NT2/D1 (cell line): ENCODE measurements around the gene SNRPA.
"Not testable (repeated sequence)": the region's sequence is repeated elsewhere in the genome, so short reads cannot be mapped to it uniquely, and the experiment has no call there.

ENCODE experiments used
- DNase-seq: peaks from one replicate; pipeline ENCODE4 v3.0.0-alpha.2; 2011; ENCODE audit warnings: low read depth, low spot score
- H3K27me3 ChIP-seq: 2 replicates; pipeline ENCODE4 v1.6.0; 2011; ENCODE audit warnings: mild to moderate bottlenecking; ENCODE audit not compliant: insufficient read length, insufficient read depth
- H3K36me3 ChIP-seq: 2 replicates; pipeline ENCODE4 v1.6.1; 2011; ENCODE audit warnings: mild to moderate bottlenecking, low read length, mixed read lengths; ENCODE audit not compliant: insufficient read depth, insufficient read length
- H3K4me1 ChIP-seq: 2 replicates; pipeline ENCODE4 v1.5.1; 2011; ENCODE audit not compliant: insufficient read depth, insufficient read length
- H3K4me3 ChIP-seq: 2 replicates; pipeline ENCODE4 v1.5.1; 2011; ENCODE audit warnings: low read depth; ENCODE audit not compliant: insufficient read length
- H3K9ac ChIP-seq: 2 replicates; pipeline ENCODE4 v1.6.0; 2011; ENCODE audit warnings: low read depth; ENCODE audit not compliant: insufficient read length
- H3K9me3 ChIP-seq: 2 replicates; pipeline ENCODE4 v1.5.1; 2011; ENCODE audit warnings: mild to moderate bottlenecking, low read length; ENCODE audit not compliant: insufficient read depth
- SUZ12 ChIP-seq: IDR thresholded peaks from 2 replicates; pipeline ENCODE4 v1.6.1; 2011; ENCODE audit not compliant: insufficient read length, insufficient read depth; ENCODE audit errors: extremely low read depth
- YY1 ChIP-seq: IDR thresholded peaks from 2 replicates; pipeline ENCODE4 v1.6.1; 2011; ENCODE audit not compliant: insufficient read length, insufficient read depth
- ZNF274 ChIP-seq: IDR thresholded peaks from 2 replicates; pipeline ENCODE4 v1.6.1; 2011; ENCODE audit warnings: mild to moderate bottlenecking, low read depth, low read length

SNRPA gene

GRCh38 chr19:40759352-40759751, 8.3 kb downstream of the SNRPA start:
- peaks cover 12% of the 10 kb centered on the region for H3K4me1 ChIP-seq
- no peak for TF ChIP-seq YY1
- TF ChIP-seq SUZ12 = no peak
- no peak for TF ChIP-seq ZNF274
- no peak overlapping the region for H3K9ac ChIP-seq
- no peak overlapping the region for H3K4me3 ChIP-seq
- DNase-seq = no peak
- H3K27me3 ChIP-seq = no peaks in the 10 kb centered on the region
- peaks cover 91% of the 10 kb centered on the region for H3K36me3 ChIP-seq
- H3K9me3 ChIP-seq = no peaks in the 10 kb centered on the region

GRCh38 chr19:40762754-40763470, 11.9 kb downstream of the SNRPA start:
- no peaks in the 10 kb centered on the region for H3K4me1 ChIP-seq
- TF ChIP-seq SUZ12 (no peak), YY1 (no peak), ZNF274 (no peak)
- H3K36me3 ChIP-seq = peaks cover 82% of the 10 kb centered on the region
- no peak for DNase-seq
- H3K27me3 ChIP-seq = no peaks in the 10 kb centered on the region
- H3K4me3 ChIP-seq = no peak overlapping the region
- H3K9me3 ChIP-seq = no peaks in the 10 kb centered on the region
- no peak overlapping the region for H3K9ac ChIP-seq

GRCh38 chr19:40763526-40763925, 12.5 kb downstream of the SNRPA start:
- DNase-seq = no peak
- H3K4me3 ChIP-seq = no peak overlapping the region
- TF ChIP-seq ZNF274 (no peak), SUZ12 (no peak), YY1 (no peak)
- H3K27me3 ChIP-seq = no peaks in the 10 kb centered on the region
- peaks cover 77% of the 10 kb centered on the region for H3K36me3 ChIP-seq
- H3K9me3 ChIP-seq = no peaks in the 10 kb centered on the region
- H3K4me1 ChIP-seq = no peaks in the 10 kb centered on the region
- H3K9ac ChIP-seq = no peak overlapping the region

DNA sequence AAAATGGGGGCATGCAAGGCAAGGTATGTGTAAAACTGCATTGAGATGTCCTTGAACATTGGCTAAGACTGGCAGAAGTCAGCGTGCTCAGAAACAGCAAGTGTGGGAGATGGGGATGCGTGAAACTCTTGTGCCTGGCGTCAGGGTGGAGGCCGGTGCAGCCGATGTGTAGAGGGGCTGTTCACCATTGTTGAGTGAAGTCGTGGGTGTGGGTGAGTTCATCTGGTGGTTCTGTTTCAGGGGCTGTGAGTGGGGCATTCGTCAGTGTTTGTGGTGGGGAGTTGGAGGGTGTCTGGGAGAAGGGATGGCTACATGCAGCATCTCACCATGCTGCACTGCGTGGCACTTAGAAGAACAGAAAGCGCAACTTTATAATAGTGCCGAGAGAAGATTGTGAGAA, 13.0 kb downstream of the SNRPA start:
- DNase-seq = no peak
- Histone ChIP-seq H3K9ac (no peak overlapping the region), H3K27me3 (no peaks in the 10 kb centered on the region), H3K4me1 (no peaks in the 10 kb centered on the region), H3K4me3 (no peak overlapping the region), H3K36me3 (peaks cover 80% of the 10 kb centered on the region), H3K9me3 (no peaks in the 10 kb centered on the region)
- TF ChIP-seq YY1 (no peak), SUZ12 (no peak), ZNF274 (no peak)

GRCh38 chr19:40766385-40766784, 15.4 kb downstream of the SNRPA start:
- not testable (repeated sequence) for H3K9ac ChIP-seq, H3K4me1 ChIP-seq, H3K9me3 ChIP-seq, H3K27me3 ChIP-seq, DNase-seq, H3K4me3 ChIP-seq
- H3K36me3 ChIP-seq = peaks cover 61% of the 10 kb centered on the region

DNA sequence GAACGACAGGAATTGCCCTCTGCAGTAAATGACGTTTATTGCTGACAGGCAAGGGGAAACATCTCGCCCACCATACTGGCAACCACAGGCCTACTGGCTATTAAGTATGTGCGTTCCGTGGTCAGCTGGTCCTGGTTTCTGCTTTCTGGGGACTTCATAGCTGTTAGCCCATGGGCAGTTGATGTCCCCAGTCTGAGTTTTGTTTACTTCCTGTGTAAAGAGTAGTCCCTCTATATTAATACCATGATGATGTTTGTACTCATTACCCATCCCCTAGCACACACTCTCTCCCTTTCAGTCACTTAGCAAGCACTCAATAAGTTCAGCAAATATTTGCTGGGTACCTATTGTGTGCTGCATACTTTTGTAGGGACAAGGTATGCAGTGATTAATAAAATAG, 17.9 kb downstream of the SNRPA start:
- no peak overlapping the region for H3K4me3 ChIP-seq
- H3K4me1 ChIP-seq = no peaks in the 10 kb centered on the region
- no peaks in the 10 kb centered on the region for H3K27me3 ChIP-seq
- no peak overlapping the region for H3K9ac ChIP-seq
- peaks cover 8% of the 10 kb centered on the region; the same call in 1 of the 2 replicates for H3K9me3 ChIP-seq
- no peak for DNase-seq
- peaks cover 43% of the 10 kb centered on the region for H3K36me3 ChIP-seq
- no peak for TF ChIP-seq ZNF274
- TF ChIP-seq YY1 = no peak
- TF ChIP-seq SUZ12 = no peak

DNA sequence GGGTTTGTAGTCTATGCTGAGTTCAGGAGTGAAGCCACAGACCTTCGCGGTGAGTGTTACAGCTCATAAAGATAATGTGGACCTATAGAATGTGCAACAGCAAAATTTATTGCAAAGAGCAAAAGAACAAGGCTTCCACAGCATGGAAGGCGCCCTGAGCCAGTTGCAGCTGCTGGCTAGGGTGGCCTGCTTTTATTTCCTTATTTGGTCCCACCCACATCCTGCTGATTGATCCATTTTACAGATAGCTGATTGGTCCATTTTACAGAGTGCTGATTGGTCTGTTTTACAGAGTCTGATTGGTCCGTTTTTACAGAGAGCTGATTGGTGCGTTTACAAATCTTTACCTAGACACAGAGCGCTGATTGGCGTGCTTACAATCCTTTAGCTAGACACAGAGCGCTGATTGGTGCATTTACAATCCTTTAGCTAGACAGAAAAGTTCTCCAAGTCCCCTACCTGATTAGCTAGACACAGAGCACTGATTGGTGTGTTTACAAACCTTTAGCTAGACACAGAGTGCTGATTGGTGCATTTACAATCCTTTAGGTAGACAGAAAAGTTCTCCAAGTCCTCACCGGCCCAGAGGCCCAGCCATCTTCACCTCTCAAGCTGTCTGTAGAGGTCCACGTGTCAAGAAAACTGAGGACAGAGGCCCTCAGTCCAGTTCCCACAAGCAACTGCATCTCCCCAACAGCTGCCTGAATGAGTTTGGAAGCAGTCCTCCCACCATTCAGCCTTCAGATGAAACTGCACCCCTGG, 20.3 kb downstream of the SNRPA start:
- H3K9me3 ChIP-seq, DNase-seq, H3K27me3 ChIP-seq, H3K4me1 ChIP-seq, H3K9ac ChIP-seq, H3K4me3 ChIP-seq: not testable (repeated sequence)
- H3K36me3 ChIP-seq = peaks cover 30% of the 10 kb centered on the region
